Upper lobe of right lung (tissue), 1 donor: ENCODE data around the gene BDKRB2. TPM values are rescaled to one million over a fixed set of nuclear protein-coding genes. Genes with fewer than 3 reads are reported as not detected.
A peak's percentile ranks its signal among the peaks of the same experiment; 100 is the strongest.

ENCODE experiments used
- ATAC-seq: fragments of 200-7000 bp; cut with Tn5 transposase; one replicate; pipeline ENCODE4 v1.9.1; 2020; ENCODE audit warnings: mild to moderate bottlenecking, moderate library complexity
- DNase-seq: peaks from one replicate; pipeline ENCODE4 v3.0.0-alpha.2; 2020
- H3K27ac ChIP-seq: fragments of 200-600 bp; one replicate; pipeline ENCODE4 v1.8.0; 2022
- H3K27me3 ChIP-seq: fragments of 200-600 bp; one replicate; pipeline ENCODE4 v1.8.0; 2022; ENCODE audit warnings: mild to moderate bottlenecking
- H3K36me3 ChIP-seq: fragments of 200-600 bp; one replicate; pipeline ENCODE4 v1.8.0; 2022
- H3K4me1 ChIP-seq: fragments of 200-600 bp; one replicate; pipeline ENCODE4 v1.8.0; 2022
- H3K4me3 ChIP-seq: fragments of 200-600 bp; one replicate; pipeline ENCODE4 v1.8.0; 2022; ENCODE audit warnings: mild to moderate bottlenecking
- H3K9me3 ChIP-seq: fragments of 200-600 bp; one replicate; pipeline ENCODE4 v1.8.0; 2022
- CTCF ChIP-seq: fragments of 200-600 bp; IDR thresholded peaks from one replicate; pipeline ENCODE4 v1.8.0; 2022; ENCODE audit warnings: antibody characterized with exemption
- intact Hi-C: fragments of 100-400 bp; cut with DNase I; formaldehyde crosslinking; loops from one replicate; pipeline ENCODE4 v1.11.0; 2022
- total RNA-seq: library from RNA; stranded (reverse); fragmentation: NEBNext Ultra II Directional; extraction: Animal tissue kit (Norgen Biotek cat#: 25700); gene quantifications from one replicate; pipeline ENCODE4 v1.2.1, GENCODE V29; 2021
- donor health status: DM: no; HTN: yes; CAD: no; lungs with severe emphysema.

The BDKRB2 gene
- total RNA-seq, 1 donor from 2014 or later = 1.5 TPM

GRCh38 chr14:96187216-96188031, 17.2 kb upstream of the BDKRB2 start:
- H3K27ac ChIP-seq = no peak overlapping the region
- no peaks in the 10 kb centered on the region for H3K9me3 ChIP-seq
- intact Hi-C loops = no loop called here
- H3K4me1 ChIP-seq = no peaks in the 10 kb centered on the region
- no peaks in the 10 kb centered on the region for H3K36me3 ChIP-seq
- no peaks in the 10 kb centered on the region for H3K27me3 ChIP-seq
- TF ChIP-seq CTCF = no peak
- no peak for ATAC-seq
- H3K4me3 ChIP-seq = no peak overlapping the region
- no peak for DNase-seq

GRCh38 chr14:96189281-96189711, 15.3 kb upstream of the BDKRB2 start:
- H3K36me3 ChIP-seq = no peaks in the 10 kb centered on the region
- DNase-seq (no peak), ATAC-seq (peak; percentile 69)
- no peak overlapping the region for H3K27ac ChIP-seq
- no peak for TF ChIP-seq CTCF
- H3K9me3 ChIP-seq = no peaks in the 10 kb centered on the region
- no peaks in the 10 kb centered on the region for H3K4me1 ChIP-seq
- H3K27me3 ChIP-seq = no peaks in the 10 kb centered on the region
- intact Hi-C loops = no loop called here
- H3K4me3 ChIP-seq = no peak overlapping the region

- TF ChIP-seq CTCF = no peak
- peaks cover 3% of the 10 kb centered on the region for H3K4me1 ChIP-seq
- DNase-seq = no peak
- H3K27me3 ChIP-seq = no peaks in the 10 kb centered on the region
- intact Hi-C loops = no loop called here
- no peak overlapping the region for H3K27ac ChIP-seq
- H3K9me3 ChIP-seq = no peaks in the 10 kb centered on the region
- ATAC-seq = no peak
- H3K4me3 ChIP-seq = no peak overlapping the region
- H3K36me3 ChIP-seq = no peaks in the 10 kb centered on the region
Observed at GRCh38 chr14:96191353-96191752, 13.3 kb upstream of the BDKRB2 start.

DNA sequence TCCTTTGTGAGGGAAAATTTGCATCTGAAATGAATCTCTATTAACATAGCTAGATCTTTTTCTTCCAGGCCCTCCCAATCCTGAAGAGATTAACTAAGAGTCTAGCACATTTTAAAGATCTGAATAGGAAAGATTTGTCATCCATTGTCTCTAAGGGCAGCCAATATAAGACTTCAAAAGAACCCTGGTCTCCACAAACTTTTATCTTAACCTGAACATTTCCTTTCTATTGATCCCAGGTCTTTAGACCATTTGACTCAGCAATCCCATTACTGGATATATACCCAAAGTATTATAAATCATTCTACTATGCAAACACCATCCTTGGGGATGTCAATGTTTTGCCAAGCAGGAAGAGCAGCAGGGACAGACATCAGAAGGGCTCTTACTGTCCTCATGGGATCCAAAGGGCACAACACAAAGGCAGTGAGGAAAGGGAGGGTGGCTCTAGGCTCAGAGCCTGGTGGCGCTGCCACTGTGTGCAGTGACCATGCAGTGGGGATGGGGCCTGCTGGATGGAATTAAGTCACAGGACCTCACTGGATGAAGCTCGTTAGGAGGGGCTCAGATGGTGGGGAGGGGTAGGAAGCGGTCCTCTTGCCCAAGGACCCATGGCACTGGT, 12.7 kb upstream of the BDKRB2 start:
- Histone ChIP-seq H3K27me3 (no peaks in the 10 kb centered on the region), H3K4me1 (peaks cover 3% of the 10 kb centered on the region), H3K4me3 (no peak overlapping the region), H3K27ac (no peak overlapping the region), H3K9me3 (no peaks in the 10 kb centered on the region), H3K36me3 (no peaks in the 10 kb centered on the region)
- TF ChIP-seq CTCF = no peak
- intact Hi-C loops = no loop called here
- ATAC-seq = no peak
- no peak for DNase-seq

DNA sequence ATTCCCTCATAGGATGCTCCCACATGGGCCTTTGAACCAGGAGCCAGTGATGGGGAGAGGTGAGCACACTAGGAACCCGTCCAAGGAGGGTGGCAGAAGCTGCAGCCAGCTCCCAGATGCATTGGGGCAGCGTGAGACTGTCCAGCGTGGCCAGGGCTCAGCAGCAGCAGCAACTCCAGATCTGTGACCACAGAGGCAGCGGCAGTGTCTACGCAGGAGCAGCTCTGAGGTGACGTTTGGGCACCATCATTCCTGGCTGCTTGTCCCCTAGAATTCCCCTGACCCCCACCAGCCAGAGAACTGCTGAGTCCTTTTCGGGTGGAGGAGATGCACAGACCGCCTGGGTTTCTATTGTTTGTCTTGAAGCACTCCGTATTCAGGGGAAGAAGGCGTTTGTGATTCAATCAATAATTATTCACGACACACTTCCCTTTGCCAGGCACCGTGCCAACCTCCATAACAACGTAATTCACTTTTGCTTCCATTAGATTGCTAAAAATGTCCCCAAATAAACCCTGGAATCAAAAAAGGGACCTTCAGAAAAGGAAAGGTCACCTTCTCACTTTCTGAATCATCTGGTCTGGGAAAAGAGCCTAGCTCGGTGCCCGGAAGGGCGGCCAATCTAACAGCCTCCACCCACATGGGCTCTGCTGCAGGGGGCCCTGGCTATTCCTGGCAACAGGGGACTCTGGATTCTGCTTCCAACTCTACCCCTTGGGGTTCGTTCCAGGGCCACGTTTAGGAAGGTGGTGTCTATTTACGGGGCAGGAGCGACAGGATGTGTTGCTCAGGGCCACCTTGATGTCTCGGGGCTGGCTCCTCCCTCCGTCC, 11.4 kb upstream of the BDKRB2 start:
- DNase-seq (no peak), ATAC-seq (no peak)
- no peak for TF ChIP-seq CTCF
- no peaks in the 10 kb centered on the region for H3K9me3 ChIP-seq
- H3K27me3 ChIP-seq = no peaks in the 10 kb centered on the region
- H3K4me1 ChIP-seq = peaks cover 7% of the 10 kb centered on the region
- intact Hi-C loops = no loop called here
- H3K27ac ChIP-seq = no peak overlapping the region
- no peak overlapping the region for H3K4me3 ChIP-seq
- no peaks in the 10 kb centered on the region for H3K36me3 ChIP-seq
